PFSK-1 (cell line): ENCODE results near the gene SLC25A1.

Experiments used
- FOXP2 ChIP-seq: optimal IDR thresholded peaks from 2 replicates; pipeline ENCODE3; 2011; ENCODE audit warnings: borderline replicate concordance, control low read depth, inconsistent platforms; ENCODE audit not compliant: insufficient read depth; ENCODE audit errors: extremely low read length, extremely low read depth
- POLR2AphosphoS5 ChIP-seq: IDR thresholded peaks from 2 replicates; pipeline ENCODE4 v1.6.1; 2012; ENCODE audit warnings: low read depth, mild to moderate bottlenecking, control low read depth, low read length, moderate library complexity
- REST ChIP-seq, 2 experiments: IDR thresholded peaks; 2 replicates each; pipeline versions ENCODE4 v1.6.1 to v1.8.0; 2011 to 2012; ENCODE audit warnings: low read depth in 2 of 2, low read length in 2 of 2, control low read depth in 1 of 2, inconsistent platforms in 1 of 2, mild to moderate bottlenecking in 1 of 2, moderate library complexity in 1 of 2; ENCODE audit not compliant: insufficient read depth in 1 of 2
- SIN3A ChIP-seq: IDR thresholded peaks from 2 replicates; pipeline ENCODE4 v1.6.1; 2012; ENCODE audit warnings: mild to moderate bottlenecking, low read length, moderate library complexity, borderline replicate concordance; ENCODE audit not compliant: insufficient read depth
- TAF1 ChIP-seq: IDR thresholded peaks from 2 replicates; pipeline ENCODE4 v1.6.1; 2012; ENCODE audit warnings: low read length, control low read depth, borderline replicate concordance; ENCODE audit not compliant: insufficient read depth

- TF ChIP-seq POLR2AphosphoS5 = no peak
- TF ChIP-seq REST (IDR thresholded peaks at IDR 0.05; ENCODE audit: insufficient read depth in 1 of 2, low read depth in 2 of 2, low read length in 2 of 2) = no peak
- no peak for TF ChIP-seq TAF1
- no peak for TF ChIP-seq SIN3A
- no peak for TF ChIP-seq FOXP2
These were observed 35.3 kb downstream of the SLC25A1 start for GRCh38 chr22:19143212-19143611.
